Endodermal cell (in vitro differentiated cells): ENCODE measurements around the gene RSBN1. TPM values are rescaled to one million over a fixed set of nuclear protein-coding genes. Genes with fewer than 3 reads are reported as not detected.

ENCODE experiments used
- DNase-seq: peaks from one replicate; pipeline ENCODE4 v3.0.0-alpha.2; 2017
- H3K27ac ChIP-seq: 2 replicates; pipeline ENCODE4 v1.5.1; 2013; ENCODE audit warnings: mild to moderate bottlenecking, low read depth, low read length, moderate library complexity
- H3K27me3 ChIP-seq: 2 replicates; pipeline ENCODE4 v1.6.1; 2013; ENCODE audit warnings: mild to moderate bottlenecking, low read length, moderate library complexity; ENCODE audit not compliant: insufficient read depth, control insufficient read depth, poor library complexity, severe bottlenecking
- H3K36me3 ChIP-seq: 2 replicates; pipeline ENCODE4 v1.7.0; 2013; ENCODE audit warnings: mild to moderate bottlenecking, low read length, moderate library complexity; ENCODE audit not compliant: control insufficient read depth, insufficient read depth
- H3K4me1 ChIP-seq: one replicate; pipeline ENCODE4 v1.7.0; 2013; ENCODE audit warnings: low read length; ENCODE audit not compliant: control insufficient read depth, insufficient read depth
- H3K4me3 ChIP-seq: 2 replicates; pipeline ENCODE4 v1.5.1; 2013; ENCODE audit warnings: mild to moderate bottlenecking, low read length, moderate library complexity
- H3K9ac ChIP-seq: 2 replicates; pipeline ENCODE4 v1.6.1; 2013; ENCODE audit warnings: mild to moderate bottlenecking, low read length, moderate library complexity; ENCODE audit not compliant: poor library complexity, severe bottlenecking; ENCODE audit errors: extremely low read depth
- H3K9me3 ChIP-seq: 2 replicates; pipeline ENCODE4 v1.6.1; 2013; ENCODE audit warnings: mild to moderate bottlenecking, low read length, moderate library complexity; ENCODE audit not compliant: control insufficient read depth
- H3K27ac Mint-ChIP-seq: 2 replicates; pipeline ENCODE4 v1.8.0; 2020; ENCODE audit warnings: mixed read lengths
- H3K27me3 Mint-ChIP-seq: 2 replicates; pipeline ENCODE4 v1.8.0; 2021; ENCODE audit warnings: mild to moderate bottlenecking, mixed read lengths; ENCODE audit not compliant: insufficient read depth
- H3K36me3 Mint-ChIP-seq: 2 replicates; pipeline ENCODE4 v1.8.0; 2020; ENCODE audit warnings: low read depth, mixed read lengths
- H3K4me1 Mint-ChIP-seq: 2 replicates; pipeline ENCODE4 v1.8.0; 2020; ENCODE audit warnings: mixed read lengths
- H3K4me3 Mint-ChIP-seq: 2 replicates; pipeline ENCODE4 v1.8.0; 2020; ENCODE audit warnings: mild to moderate bottlenecking, moderate library complexity, mixed read lengths
- H3K9me3 Mint-ChIP-seq: 2 replicates; pipeline ENCODE4 v1.8.0; 2020; ENCODE audit warnings: mild to moderate bottlenecking, mixed read lengths
- CTCF ChIP-seq: fragments of 200-600 bp; sonication (generic); conservative IDR thresholded peaks from 2 replicates; pipeline ENCODE4 v1.5.0; 2021; ENCODE audit warnings: antibody characterized with exemption, mild to moderate bottlenecking
- WGBS, 2 experiments: methylation state at CpG; one replicate each; pipeline versions ENCODE4 v1.1.5 to v1.1.7; 2013; ENCODE audit warnings: missing lambda C conversion rate in 2 of 2, mixed read lengths in 1 of 2; ENCODE audit not compliant: insufficient coverage in 1 of 2, insufficient read length in 1 of 2; 5-methylcytosine and 5-hydroxymethylcytosine counted together
- total RNA-seq, 2 donors: library from RNA; stranded (reverse); fragmentation: NEBNext Ultra II Directional in 1 of 2; extraction: Animal tissue kit (Norgen Biotek cat#: 25700) in 1 of 2; gene quantifications; 2 replicates in 1 of 2; 3 replicates in 1 of 2; pipeline ENCODE4 v1.2.1, GENCODE V29; 2021

The RSBN1 gene
- total RNA-seq, 2 donors from 2014 or later, result 13.7 to 17.5 TPM

GRCh38 chr1:113805639-113806038 lies 6.6 kb downstream of the RSBN1 start:
- peaks cover 3% of the 10 kb centered on the region for H3K4me1 ChIP-seq
- no peak overlapping the region for H3K27ac Mint-ChIP-seq
- no peaks in the 10 kb centered on the region for H3K27me3 ChIP-seq
- TF ChIP-seq CTCF, result no peak
- H3K4me1 Mint-ChIP-seq, result peaks cover 16% of the 10 kb centered on the region
- DNase-seq, result no peak
- no peaks in the 10 kb centered on the region for H3K9me3 Mint-ChIP-seq
- H3K27ac ChIP-seq, result no peak overlapping the region
- no peak overlapping the region for H3K9ac ChIP-seq
- no peaks in the 10 kb centered on the region for H3K27me3 Mint-ChIP-seq
- no peaks in the 10 kb centered on the region for H3K9me3 ChIP-seq
- 91 to 95% methylated on average over 4 of the region's 4 CpGs for WGBS, 2 experiments
- H3K4me3 ChIP-seq, result no peak overlapping the region
- peaks cover 3% of the 10 kb centered on the region for H3K36me3 ChIP-seq
- H3K36me3 Mint-ChIP-seq, result peaks cover 16% of the 10 kb centered on the region
- H3K4me3 Mint-ChIP-seq, result no peak overlapping the region

- no peaks in the 10 kb centered on the region for H3K27me3 Mint-ChIP-seq
- Histone ChIP-seq H3K9ac (no peak overlapping the region), H3K27me3 (no peaks in the 10 kb centered on the region), H3K4me1 (peaks cover 3% of the 10 kb centered on the region), H3K27ac (no peak overlapping the region), H3K36me3 (peaks cover 3% of the 10 kb centered on the region), H3K4me3 (no peak overlapping the region), H3K9me3 (no peaks in the 10 kb centered on the region)
- WGBS, 2 experiments, result 94 to 100% methylated on average over 3 to 6 of the region's 6 CpGs
- H3K36me3 Mint-ChIP-seq, result peaks cover 16% of the 10 kb centered on the region
- DNase-seq, result no peak
- H3K27ac Mint-ChIP-seq, result no peak overlapping the region
- H3K4me3 Mint-ChIP-seq, result no peak overlapping the region
- no peaks in the 10 kb centered on the region for H3K9me3 Mint-ChIP-seq
- TF ChIP-seq CTCF, result no peak
- H3K4me1 Mint-ChIP-seq, result peaks cover 13% of the 10 kb centered on the region
These were observed 7.1 kb downstream of the RSBN1 start for GRCh38 chr1:113805256-113805531.

DNA sequence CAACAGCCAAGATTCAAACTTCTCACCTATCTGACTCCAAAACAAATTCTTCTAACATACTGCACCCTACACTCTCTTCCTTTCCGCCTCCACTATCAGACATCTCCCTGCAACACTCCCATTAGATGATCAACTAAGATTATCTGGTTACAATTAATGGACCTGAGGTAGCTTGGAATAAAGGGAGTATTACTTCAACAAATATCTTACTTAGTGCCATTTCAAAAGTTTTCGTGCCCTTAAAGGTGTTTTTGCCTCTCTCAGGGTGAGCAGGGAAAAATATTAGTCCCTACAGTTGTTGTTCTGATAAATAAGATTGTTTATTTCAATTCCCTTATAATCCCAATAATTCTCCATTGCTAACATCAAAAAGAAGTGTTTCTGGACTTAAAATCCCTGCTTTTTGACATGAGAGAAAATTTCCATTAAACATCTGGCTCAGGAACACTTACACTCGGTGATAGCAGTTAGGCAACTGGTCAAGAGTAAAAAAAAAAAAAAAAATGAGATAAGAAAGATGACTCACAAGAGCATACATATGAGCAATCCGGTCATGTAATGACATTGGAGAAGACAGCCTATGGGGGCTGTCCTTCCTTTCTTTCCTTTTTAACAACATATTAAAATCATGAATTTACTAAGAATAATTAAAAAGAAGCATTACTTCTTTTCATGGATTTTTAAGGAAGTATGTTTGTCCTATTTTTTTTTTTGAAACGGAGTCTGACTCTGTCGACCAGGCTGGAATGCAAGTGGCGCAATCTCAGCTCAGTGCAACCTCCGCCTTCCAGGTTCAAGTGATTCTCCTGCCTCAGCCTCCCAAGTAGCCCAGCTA lies 7.6 kb downstream of the RSBN1 start:
- Mint-ChIP-seq H3K27me3 (no peaks in the 10 kb centered on the region), H3K4me3 (no peak overlapping the region), H3K36me3 (peaks cover 16% of the 10 kb centered on the region), H3K4me1 (peaks cover 9% of the 10 kb centered on the region), H3K27ac (peak overlapping the region; percentile 3), H3K9me3 (no peaks in the 10 kb centered on the region)
- no peak for DNase-seq
- WGBS, 2 experiments, result 92 to 93% methylated on average over 5 to 7 of the region's 8 CpGs
- peaks cover 3% of the 10 kb centered on the region for H3K36me3 ChIP-seq
- H3K27me3 ChIP-seq, result no peaks in the 10 kb centered on the region
- H3K27ac ChIP-seq, result no peak overlapping the region
- no peaks in the 10 kb centered on the region for H3K9me3 ChIP-seq
- no peak overlapping the region for H3K4me3 ChIP-seq
- H3K4me1 ChIP-seq, result peaks cover 3% of the 10 kb centered on the region
- TF ChIP-seq CTCF, result no peak
- no peak overlapping the region for H3K9ac ChIP-seq
